Measurements from ENCODE around the gene AOPEP.

- TF ChIP-seq CTCF (IDR thresholded peaks at IDR 0.05) (no peak), POLR2A (IDR thresholded peaks at IDR 0.05) (no peak)
Observed at GRCh38 chr9:95073918-95074317, 347.4 kb downstream of the AOPEP start.

All from testis (tissue), 2 donors.